Peyer's patch (tissue), 4 donors: ENCODE measurements around the gene NCR3LG1. TPM values are rescaled to one million over a fixed set of nuclear protein-coding genes. Genes with fewer than 3 reads are reported as not detected.

Experiments
- DNase-seq, 3 donors: peaks; one replicate each; pipeline ENCODE4 v3.0.0-alpha.2; 2017 to 2019
- H3K27ac ChIP-seq, 4 donors: fragments of 200-600 bp; sonication (generic); one replicate each; pipeline ENCODE4 v1.5.1; 2016 to 2019
- H3K27me3 ChIP-seq, 2 donors: fragments of 200-600 bp; sonication (generic); one replicate each; pipeline ENCODE4 v1.5.1; 2019
- H3K36me3 ChIP-seq, 3 donors: fragments of 200-600 bp; sonication (generic); one replicate each; pipeline ENCODE4 v1.5.1; 2016 to 2019
- H3K4me1 ChIP-seq, 4 donors: fragments of 200-600 bp; sonication (generic); one replicate each; pipeline ENCODE4 v1.5.1; 2016 to 2019
- H3K4me3 ChIP-seq, 4 donors: fragments of 200-600 bp; sonication (generic); 1 replicate in 3 of 4; 2 replicates in 1 of 4; pipeline ENCODE4 v1.5.1; 2016 to 2019; ENCODE audit warnings: mild to moderate bottlenecking in 1 of 4
- H3K9me3 ChIP-seq, 4 donors: fragments of 200-600 bp; sonication (generic); one replicate each; pipeline ENCODE4 v1.5.1; 2016 to 2019; ENCODE audit warnings: mild to moderate bottlenecking in 1 of 4
- CTCF ChIP-seq, 6 experiments: fragments of 450-650 bp in 4 of 6; fragments of 200-600 bp in 2 of 6; sonication (generic) in 1 of 6; IDR thresholded peaks; one replicate each; pipeline ENCODE4 v1.5.1; 2017 to 2019; ENCODE audit warnings: antibody characterized with exemption in 6 of 6, mild to moderate bottlenecking in 3 of 6, moderate library complexity in 1 of 6
- POLR2A ChIP-seq, 2 donors: fragments of 450-650 bp; IDR thresholded peaks; one replicate each; pipeline ENCODE4 v1.5.1; 2017; ENCODE audit warnings: antibody characterized with exemption in 2 of 2, mild to moderate bottlenecking in 2 of 2, moderate library complexity in 2 of 2
- total RNA-seq, 4 donors: library from RNA; depleted of rRNA; stranded (reverse); fragments of >200 nt; gene quantifications; one replicate each; pipeline ENCODE4 v1.1.0, GENCODE V29; 2016

The NCR3LG1 gene
- total RNA-seq, 4 donors from 2014 or later = 3.3 to 25.7 (median 15.0) TPM

GRCh38 chr11:17395978-17396377 is 44.4 kb downstream of the NCR3LG1 start:
- Histone ChIP-seq H3K4me1 (no peaks in the 10 kb centered on the region), H3K27ac (no peak overlapping the region), H3K27me3 (no peaks in the 10 kb centered on the region), H3K4me3 (no peak overlapping the region), H3K9me3 (no peaks in the 10 kb centered on the region), H3K36me3 (no peaks in the 10 kb centered on the region)
- TF ChIP-seq CTCF (IDR thresholded peaks at IDR 0.05) (no peak), POLR2A (IDR thresholded peaks at IDR 0.05) (no peak)
- DNase-seq = no peak

- DNase-seq = no peak
- Histone ChIP-seq H3K27me3 (no peaks in the 10 kb centered on the region), H3K27ac (no peak overlapping the region), H3K9me3 (no peaks in the 10 kb centered on the region), H3K4me3 (no peak overlapping the region), H3K36me3 (no peaks in the 10 kb centered on the region), H3K4me1 (no peaks in the 10 kb centered on the region)
- no peak for TF ChIP-seq POLR2A (IDR thresholded peaks at IDR 0.05)
- TF ChIP-seq CTCF (IDR thresholded peaks at IDR 0.05) = no peak
Observed at GRCh38 chr11:17396598-17397310, 45.2 kb downstream of the NCR3LG1 start.

GRCh38 chr11:17397311-17398002 is 45.9 kb downstream of the NCR3LG1 start:
- no peaks in the 10 kb centered on the region for H3K27me3 ChIP-seq
- H3K36me3 ChIP-seq = no peaks in the 10 kb centered on the region
- no peak overlapping the region for H3K4me3 ChIP-seq
- H3K9me3 ChIP-seq = no peaks in the 10 kb centered on the region
- TF ChIP-seq POLR2A (IDR thresholded peaks at IDR 0.05) = no peak
- TF ChIP-seq CTCF (IDR thresholded peaks at IDR 0.05) = no peak
- no peak for DNase-seq
- H3K27ac ChIP-seq = no peak overlapping the region
- H3K4me1 ChIP-seq = no peaks in the 10 kb centered on the region

GRCh38 chr11:17399236-17399635 is 47.6 kb downstream of the NCR3LG1 start:
- H3K27me3 ChIP-seq = no peaks in the 10 kb centered on the region
- H3K27ac ChIP-seq = no peak overlapping the region
- no peak overlapping the region for H3K4me3 ChIP-seq
- DNase-seq = no peak
- no peaks in the 10 kb centered on the region for H3K4me1 ChIP-seq
- no peaks in the 10 kb centered on the region for H3K36me3 ChIP-seq
- no peaks in the 10 kb centered on the region for H3K9me3 ChIP-seq
- TF ChIP-seq CTCF (IDR thresholded peaks at IDR 0.05) (no peak), POLR2A (IDR thresholded peaks at IDR 0.05) (no peak)

GRCh38 chr11:17400048-17400775 is 48.6 kb downstream of the NCR3LG1 start:
- Histone ChIP-seq H3K36me3 (no peaks in the 10 kb centered on the region), H3K4me3 (no peak overlapping the region), H3K27ac (peak overlapping the region in 1 of 4 donors; percentile 51), H3K27me3 (no peaks in the 10 kb centered on the region), H3K9me3 (no peaks in the 10 kb centered on the region), H3K4me1 (no peaks in the 10 kb centered on the region)
- DNase-seq = peak in 1 of 3 donors; percentile 47
- TF ChIP-seq CTCF (IDR thresholded peaks at IDR 0.05) (no peak), POLR2A (IDR thresholded peaks at IDR 0.05) (no peak)
